GM19240 (cell line): ENCODE data around the gene SEC61G.

Source experiments
- DNase-seq: peaks from one replicate; pipeline ENCODE4 v3.0.0; 2011; ENCODE audit warnings: low spot score; ENCODE audit not compliant: insufficient read length

The SEC61G gene

GRCh38 chr7:54769203-54769602 is 10.2 kb upstream of the SEC61G start:
- no peak for DNase-seq

GRCh38 chr7:54764861-54765260 is 5.8 kb upstream of the SEC61G start:
- DNase-seq: no peak

- no peak for DNase-seq
These were observed 1.3 kb downstream of the SEC61G start for GRCh38 chr7:54757711-54758110.

GRCh38 chr7:54749200-54749599 is 9.8 kb downstream of the SEC61G start:
- DNase-seq: no peak

GRCh38 chr7:54747234-54747633 is 11.8 kb downstream of the SEC61G start:
- DNase-seq: no peak

GRCh38 chr7:54743580-54743979 is 15.4 kb downstream of the SEC61G start:
- DNase-seq: no peak

GRCh38 chr7:54738737-54739136 is 20.3 kb downstream of the SEC61G start:
- no peak for DNase-seq

- no peak for DNase-seq
These were observed 29.9 kb downstream of the SEC61G start for GRCh38 chr7:54729107-54729506.

GRCh38 chr7:54728411-54728810 is 30.6 kb downstream of the SEC61G start:
- no peak for DNase-seq

- no peak for DNase-seq
These were observed 33.8 kb downstream of the SEC61G start for GRCh38 chr7:54725255-54725654.

- DNase-seq: no peak
These were observed 36.5 kb downstream of the SEC61G start for GRCh38 chr7:54722502-54722901.

- no peak for DNase-seq
These were observed 37.0 kb downstream of the SEC61G start for GRCh38 chr7:54722026-54722425.

- DNase-seq: no peak
These were observed 39.0 kb downstream of the SEC61G start for GRCh38 chr7:54719974-54720373.

- no peak for DNase-seq
These were observed 39.6 kb downstream of the SEC61G start for GRCh38 chr7:54719425-54719824.

- DNase-seq: no peak
These were observed 46.2 kb downstream of the SEC61G start for GRCh38 chr7:54712820-54713219.

GRCh38 chr7:54711900-54712595 is 47.0 kb downstream of the SEC61G start:
- no peak for DNase-seq

- DNase-seq: no peak
These were observed 49.7 kb downstream of the SEC61G start for GRCh38 chr7:54709283-54709682.

GRCh38 chr7:54705436-54705835 is 53.6 kb downstream of the SEC61G start:
- DNase-seq: no peak

GRCh38 chr7:54704851-54705250 is 54.2 kb downstream of the SEC61G start:
- DNase-seq: no peak
